ENCODE results near the gene GABRA6. TPM values are rescaled to one million over a fixed set of nuclear protein-coding genes. Genes with fewer than 3 reads are reported as not detected.

The GABRA6 gene
- polyA plus RNA-seq, 1 donor, result not detected

Other genes with a start within 250 kb of the GABRA6 start
- 0.76 TPM for gene GABRB2, start 139.0 kb upstream of the GABRA6 start, polyA plus RNA-seq (ENCODE audit: insufficient read length)
- gene GABRA1, start 162.4 kb downstream of the GABRA6 start, polyA plus RNA-seq (ENCODE audit: insufficient read length), result not detected